K562 (cell line): ENCODE results near the gene COPS6. TPM values are rescaled to one million over a fixed set of nuclear protein-coding genes. Genes with fewer than 3 reads are reported as not detected.

Experiments
- BHLHE40 ChIP-seq: IDR thresholded peaks from 2 replicates; pipeline ENCODE4 v1.6.1; 2011; ENCODE audit warnings: low read length, improper control_type of control experiment
- BRD9 ChIP-seq: fragments of 450-650 bp; IDR thresholded peaks from 2 replicates; pipeline ENCODE4 v1.6.1; 2018; ENCODE audit warnings: low read depth; ENCODE audit not compliant: partially characterized antibody
- C11orf30 ChIP-seq: fragments of 450-650 bp; IDR thresholded peaks from 2 replicates; pipeline ENCODE4 v1.6.1; 2016; ENCODE audit warnings: low read depth, mild to moderate bottlenecking
- CBX2 ChIP-seq: fragments of 200-600 bp; sonication (generic); IDR thresholded peaks from one replicate; pipeline ENCODE4 v1.6.1; 2012; ENCODE audit warnings: mild to moderate bottlenecking, low read length, inconsistent platforms; ENCODE audit not compliant: insufficient read depth, poor library complexity, severe bottlenecking
- JUNB ChIP-seq: fragments of 450-650 bp; formaldehyde crosslinking; conservative IDR thresholded peaks from 2 replicates; pipeline ENCODE4 v1.4.0; 2020; ENCODE audit warnings: mild to moderate bottlenecking
- NFXL1 ChIP-seq: fragments of 450-650 bp; formaldehyde crosslinking; IDR thresholded peaks from 2 replicates; pipeline ENCODE4 v1.4.0; 2021; ENCODE audit warnings: mild to moderate bottlenecking
- SMAD3 ChIP-seq: fragments of 450-650 bp; formaldehyde crosslinking; conservative IDR thresholded peaks from 2 replicates; pipeline ENCODE4 v1.4.0; 2020; ENCODE audit warnings: mild to moderate bottlenecking
- SOX6 ChIP-seq: fragments of 450-650 bp; IDR thresholded peaks from 2 replicates; pipeline ENCODE4 v1.6.1; 2014; ENCODE audit warnings: mild to moderate bottlenecking
- ZC3H4 ChIP-seq: sonication (generic); formaldehyde crosslinking; IDR thresholded peaks from 2 replicates; pipeline ENCODE4 v1.9.0; 2021; ENCODE audit warnings: missing genetic modification reagents, borderline replicate concordance
- polyA plus RNA-seq, 8 experiments: library from polyadenylated mRNA; depleted of rRNA in 4 of 8; stranded (reverse) in 5 of 8; unstranded in 3 of 8; fragments of >200 nt; fragmentation: Nextera tagmentation in 2 of 8; fragmentation: Illumina TruSeq in 1 of 8; extraction: Ambion mirVana in 2 of 8; extraction: Trizol in 1 of 8; gene quantifications; 2 replicates each; pipeline versions ENCODE4 v1.2.1 to v1.2.3, GENCODE V29; 2011 to 2014; ENCODE audit warnings: inconsistent platforms in 1 of 8, missing spikeins in 1 of 8
- total RNA-seq, 7 experiments: library from RNA; depleted of rRNA in 6 of 7; stranded (reverse); fragments of >200 nt in 6 of 7; fragmentation: Illumina TruSeq in 2 of 7; extraction: Trizol in 2 of 7; gene quantifications; 2 replicates each; pipeline versions ENCODE4 v1.2.1 to v1.2.3, GENCODE V29; 2011 to 2021; ENCODE audit warnings: low replicate concordance in 1 of 7
- TF ChIP-seq, protein P1 (sequence below): fragments of 250-450 bp; sonication (Bioruptor Pico); IDR thresholded peaks from 2 replicates; pipeline ENCODE4 v1.5.0; 2021; ENCODE audit warnings: mild to moderate bottlenecking, moderate library complexity
- TF ChIP-seq, protein P2 (sequence below), 2 experiments: fragments of 450-650 bp in 1 of 2; sonication (generic) in 1 of 2; formaldehyde crosslinking in 1 of 2; IDR thresholded peaks in 1 of 2; conservative IDR thresholded peaks in 1 of 2; 2 replicates each; pipeline versions ENCODE4 v1.6.1 to v1.8.1; 2016 to 2023; ENCODE audit warnings: mild to moderate bottlenecking in 2 of 2, moderate library complexity in 2 of 2, inconsistent platforms in 1 of 2, missing genetic modification reagents in 1 of 2
- TF ChIP-seq, protein P3 (sequence below): fragments of 250-450 bp; sonication (Bioruptor Pico); IDR thresholded peaks from 2 replicates; pipeline ENCODE4 v1.4.0; 2020; ENCODE audit warnings: borderline replicate concordance
- TF ChIP-seq, protein P4 (sequence below): sonication (generic); formaldehyde crosslinking; IDR thresholded peaks from 2 replicates; pipeline ENCODE4 v1.8.1; 2022; ENCODE audit warnings: missing genetic modification reagents
- TF ChIP-seq, protein P5 (sequence below): fragments of 250-450 bp; sonication (Bioruptor Pico); IDR thresholded peaks from 2 replicates; pipeline ENCODE4 v1.5.0; 2021
- TF ChIP-seq, protein P6 (sequence below): fragments of 250-450 bp; sonication (Bioruptor Pico); IDR thresholded peaks from 2 replicates; pipeline ENCODE4 v1.5.0; 2020; ENCODE audit warnings: mild to moderate bottlenecking, borderline replicate concordance

COPS6 gene
- total and polyA plus RNA-seq, 9 of the 15 experiments (the other 6 are each of a cell fraction or from before 2014, with no cell fraction given): 63.0 to 331 (median 168) TPM

DNA sequence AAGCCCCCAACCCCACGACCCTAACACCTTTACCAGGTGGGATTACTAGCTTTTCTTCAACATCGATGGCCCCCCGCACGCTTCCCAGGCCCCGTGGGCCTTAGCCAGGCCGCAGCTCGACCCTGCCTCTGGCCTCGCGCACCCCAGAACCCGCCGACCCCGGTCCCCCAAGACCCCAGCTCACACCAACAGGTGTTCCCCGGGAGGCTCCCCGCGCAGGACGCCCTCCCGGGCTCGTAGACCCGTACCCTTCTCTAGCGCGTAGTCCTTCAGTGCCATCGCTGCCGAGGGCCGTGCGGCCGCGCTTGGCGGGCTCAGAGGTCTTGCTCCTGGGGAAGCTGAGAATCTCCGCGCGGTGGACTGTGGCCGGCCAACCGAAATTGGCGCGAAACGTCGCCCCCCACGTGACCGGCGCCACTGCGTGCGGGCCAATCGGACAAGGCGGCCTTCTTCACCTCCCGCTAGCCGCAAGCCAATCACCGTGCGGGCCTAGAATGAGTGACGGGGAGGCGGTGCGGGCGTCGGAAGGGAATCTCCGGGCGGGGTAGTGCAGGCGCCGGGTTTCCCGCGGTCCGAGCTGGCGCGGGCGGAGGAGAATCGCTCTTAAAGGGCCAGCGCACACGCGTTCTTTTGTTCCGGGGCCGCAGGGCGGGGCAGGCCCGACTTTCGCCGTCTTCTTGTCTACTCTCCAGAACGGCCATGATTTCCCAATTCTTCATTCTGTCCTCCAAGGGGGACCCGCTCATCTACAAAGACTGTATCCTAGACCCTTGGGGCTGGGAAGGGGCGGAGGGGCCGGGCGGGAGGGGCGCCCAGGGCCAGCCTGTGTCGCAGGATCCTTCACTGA lies 12.5 kb downstream of the COPS6 start, which contains the start of the genes AP4M1 and MCM7 (continued):
- TF ChIP-seq, protein P1, sequence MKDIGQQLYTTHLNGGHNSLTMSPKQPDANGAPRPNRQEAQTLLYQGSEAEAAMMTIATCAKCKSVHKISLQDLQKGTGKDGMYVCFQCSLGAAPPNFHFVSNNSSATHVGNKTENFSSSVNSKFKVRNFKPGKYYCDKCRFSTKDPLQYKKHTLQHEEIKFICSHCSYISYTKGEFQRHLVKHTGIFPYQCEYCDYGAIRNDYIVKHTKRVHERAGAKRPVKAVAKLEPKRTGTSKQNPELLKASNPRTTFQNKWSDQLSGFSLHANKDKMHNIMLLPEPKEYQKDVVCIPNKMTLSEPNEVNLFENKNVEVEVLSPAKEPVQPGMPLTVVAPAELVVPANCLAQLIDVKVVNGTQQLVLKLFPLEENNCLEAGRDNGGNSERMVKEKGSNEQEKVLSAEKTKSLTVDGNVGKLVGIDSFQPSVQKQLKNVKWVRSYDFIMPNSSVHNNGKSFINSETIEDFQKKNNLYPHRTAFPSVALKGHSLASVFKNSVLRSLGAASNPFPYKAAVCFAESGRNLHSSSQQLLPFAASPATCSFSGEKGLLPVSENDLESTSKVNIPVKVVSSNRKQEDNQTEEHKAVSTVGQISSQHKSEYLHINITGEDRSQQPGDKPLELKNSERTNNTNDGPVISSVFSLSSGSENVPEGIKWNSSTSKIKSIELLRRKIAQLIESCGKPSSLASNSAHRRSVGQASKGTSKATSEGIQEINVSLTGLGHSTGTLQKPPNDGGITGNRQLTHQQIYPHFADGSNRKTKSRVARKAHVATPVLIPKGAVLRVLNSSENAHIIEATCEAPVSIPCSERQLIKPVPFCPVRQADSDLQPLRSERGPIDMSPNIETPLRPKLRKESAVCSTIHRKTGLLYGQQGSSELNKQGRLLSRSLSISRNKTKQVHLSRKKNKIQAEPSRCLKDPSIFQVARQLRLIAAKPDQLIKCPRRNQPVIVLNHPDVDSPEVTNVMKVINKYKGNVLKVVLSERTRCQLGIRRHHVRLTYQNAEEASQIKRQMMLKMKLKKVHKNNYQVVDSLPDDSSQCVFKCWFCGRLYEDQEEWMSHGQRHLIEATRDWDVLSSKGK (CRISPR knock-in tag): no peak
- TF ChIP-seq, protein P2, sequence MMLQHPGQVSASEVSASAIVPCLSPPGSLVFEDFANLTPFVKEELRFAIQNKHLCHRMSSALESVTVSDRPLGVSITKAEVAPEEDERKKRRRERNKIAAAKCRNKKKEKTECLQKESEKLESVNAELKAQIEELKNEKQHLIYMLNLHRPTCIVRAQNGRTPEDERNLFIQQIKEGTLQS (IDR thresholded peaks at IDR 0.05): peak; percentile 38; the same call in 1 of the 2 replicates
- TF ChIP-seq, protein P2 (CRISPR knock-in tag; conservative IDR thresholded peaks at IDR 0.05): no peak; the same call in 1 of the 2 replicates
- TF ChIP-seq SMAD3 (CRISPR knock-in tag) (no peak), BRD9 (peak; percentile 46), JUNB (no peak), NFXL1 (CRISPR knock-in tag) (peak; percentile 71; the same call in 1 of the 2 replicates), BHLHE40 (peak; percentile 92), ZC3H4 (no peak), C11orf30 (peak; percentile 73), SOX6 (peak; percentile 60; the same call in 1 of the 2 replicates), CBX2 (no peak)
- TF ChIP-seq, protein P3, sequence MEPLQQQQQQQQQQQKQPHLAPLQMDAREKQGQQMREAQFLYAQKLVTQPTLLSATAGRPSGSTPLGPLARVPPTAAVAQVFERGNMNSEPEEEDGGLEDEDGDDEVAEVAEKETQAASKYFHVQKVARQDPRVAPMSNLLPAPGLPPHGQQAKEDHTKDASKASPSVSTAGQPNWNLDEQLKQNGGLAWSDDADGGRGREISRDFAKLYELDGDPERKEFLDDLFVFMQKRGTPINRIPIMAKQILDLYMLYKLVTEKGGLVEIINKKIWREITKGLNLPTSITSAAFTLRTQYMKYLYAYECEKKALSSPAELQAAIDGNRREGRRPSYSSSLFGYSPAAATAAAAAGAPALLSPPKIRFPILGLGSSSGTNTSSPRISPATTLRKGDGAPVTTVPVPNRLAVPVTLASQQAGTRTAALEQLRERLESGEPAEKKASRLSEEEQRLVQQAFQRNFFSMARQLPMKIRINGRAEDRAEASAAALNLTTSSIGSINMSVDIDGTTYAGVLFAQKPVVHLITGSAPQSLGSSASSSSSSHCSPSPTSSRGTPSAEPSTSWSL (CRISPR knock-in tag): peak; percentile 33; the same call in 1 of the 2 replicates
- TF ChIP-seq, protein P4, sequence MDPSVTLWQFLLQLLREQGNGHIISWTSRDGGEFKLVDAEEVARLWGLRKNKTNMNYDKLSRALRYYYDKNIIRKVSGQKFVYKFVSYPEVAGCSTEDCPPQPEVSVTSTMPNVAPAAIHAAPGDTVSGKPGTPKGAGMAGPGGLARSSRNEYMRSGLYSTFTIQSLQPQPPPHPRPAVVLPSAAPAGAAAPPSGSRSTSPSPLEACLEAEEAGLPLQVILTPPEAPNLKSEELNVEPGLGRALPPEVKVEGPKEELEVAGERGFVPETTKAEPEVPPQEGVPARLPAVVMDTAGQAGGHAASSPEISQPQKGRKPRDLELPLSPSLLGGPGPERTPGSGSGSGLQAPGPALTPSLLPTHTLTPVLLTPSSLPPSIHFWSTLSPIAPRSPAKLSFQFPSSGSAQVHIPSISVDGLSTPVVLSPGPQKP (CRISPR knock-in tag): no peak
- TF ChIP-seq, protein P5, sequence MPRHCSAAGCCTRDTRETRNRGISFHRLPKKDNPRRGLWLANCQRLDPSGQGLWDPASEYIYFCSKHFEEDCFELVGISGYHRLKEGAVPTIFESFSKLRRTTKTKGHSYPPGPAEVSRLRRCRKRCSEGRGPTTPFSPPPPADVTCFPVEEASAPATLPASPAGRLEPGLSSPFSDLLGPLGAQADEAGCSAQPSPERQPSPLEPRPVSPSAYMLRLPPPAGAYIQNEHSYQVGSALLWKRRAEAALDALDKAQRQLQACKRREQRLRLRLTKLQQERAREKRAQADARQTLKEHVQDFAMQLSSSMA: no peak
- TF ChIP-seq, protein P6, sequence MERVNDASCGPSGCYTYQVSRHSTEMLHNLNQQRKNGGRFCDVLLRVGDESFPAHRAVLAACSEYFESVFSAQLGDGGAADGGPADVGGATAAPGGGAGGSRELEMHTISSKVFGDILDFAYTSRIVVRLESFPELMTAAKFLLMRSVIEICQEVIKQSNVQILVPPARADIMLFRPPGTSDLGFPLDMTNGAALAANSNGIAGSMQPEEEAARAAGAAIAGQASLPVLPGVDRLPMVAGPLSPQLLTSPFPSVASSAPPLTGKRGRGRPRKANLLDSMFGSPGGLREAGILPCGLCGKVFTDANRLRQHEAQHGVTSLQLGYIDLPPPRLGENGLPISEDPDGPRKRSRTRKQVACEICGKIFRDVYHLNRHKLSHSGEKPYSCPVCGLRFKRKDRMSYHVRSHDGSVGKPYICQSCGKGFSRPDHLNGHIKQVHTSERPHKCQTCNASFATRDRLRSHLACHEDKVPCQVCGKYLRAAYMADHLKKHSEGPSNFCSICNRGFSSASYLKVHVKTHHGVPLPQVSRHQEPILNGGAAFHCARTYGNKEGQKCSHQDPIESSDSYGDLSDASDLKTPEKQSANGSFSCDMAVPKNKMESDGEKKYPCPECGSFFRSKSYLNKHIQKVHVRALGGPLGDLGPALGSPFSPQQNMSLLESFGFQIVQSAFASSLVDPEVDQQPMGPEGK (CRISPR knock-in tag): 0 out of 2 replicates have a peak, but pooled peaks have one; percentile 34
